HEK293T (cell line): ENCODE results near the gene PCDHB5.
A peak's percentile ranks its signal among the peaks of the same experiment; 100 is the strongest.
"Not testable (repeated sequence)": the region's sequence is repeated elsewhere in the genome, so short reads cannot be mapped to it uniquely, and the experiment has no call there.

ENCODE experiments used
- CTCF ChIA-PET: fragments of 350-600 bp; formaldehyde crosslinking; extraction: SDS; loops from one replicate; lab custom pipeline; 2021; ENCODE audit warnings: antibody characterized with exemption, inconsistent platforms; lab: Yijun Ruan, JAX
- POLR2A ChIA-PET: fragments of 350-600 bp; formaldehyde crosslinking; extraction: SDS; loops from one replicate; lab custom pipeline; 2020; ENCODE audit warnings: antibody characterized with exemption, inconsistent platforms; lab: Yijun Ruan, JAX
- DNase-seq: peaks from one replicate; pipeline ENCODE4 v3.0.0; 2012; ENCODE audit warnings: mixed read lengths; ENCODE audit errors: extremely low spot score
- ARNT ChIP-seq: fragments of 450-650 bp; IDR thresholded peaks from 2 replicates; pipeline ENCODE4 v1.6.1; 2017; ENCODE audit warnings: mild to moderate bottlenecking
- BHLHE40 ChIP-seq: fragments of 450-650 bp; IDR thresholded peaks from 2 replicates; pipeline ENCODE4 v1.6.1; 2016; ENCODE audit warnings: mild to moderate bottlenecking, moderate library complexity, borderline replicate concordance
- CTBP1 ChIP-seq: fragments of 450-650 bp; IDR thresholded peaks from 2 replicates; pipeline ENCODE4 v1.6.1; 2016; ENCODE audit warnings: borderline replicate concordance
- ELF4 ChIP-seq: fragments of 450-650 bp; IDR thresholded peaks from 2 replicates; pipeline ENCODE4 v1.6.1; 2017; ENCODE audit warnings: antibody characterized with exemption
- FOXA1 ChIP-seq: fragments of 450-650 bp; IDR thresholded peaks from 2 replicates; pipeline ENCODE4 v1.6.1; 2016; ENCODE audit warnings: mild to moderate bottlenecking
- FOXK2 ChIP-seq: fragments of 450-650 bp; IDR thresholded peaks from 2 replicates; pipeline ENCODE4 v1.6.1; 2016; ENCODE audit warnings: mild to moderate bottlenecking
- FOXM1 ChIP-seq: fragments of 450-650 bp; IDR thresholded peaks from 2 replicates; pipeline ENCODE4 v1.6.1; 2017; ENCODE audit warnings: mild to moderate bottlenecking, borderline replicate concordance
- HDGF ChIP-seq: fragments of 450-650 bp; IDR thresholded peaks from 2 replicates; pipeline ENCODE4 v1.6.1; 2017; ENCODE audit warnings: antibody characterized with exemption, borderline replicate concordance
- L3MBTL2 ChIP-seq: fragments of 450-650 bp; conservative IDR thresholded peaks from 2 replicates; pipeline ENCODE4 v1.6.1; 2016; ENCODE audit warnings: mild to moderate bottlenecking
- LEF1 ChIP-seq: fragments of 450-650 bp; IDR thresholded peaks from 2 replicates; pipeline ENCODE4 v1.6.1; 2017; ENCODE audit warnings: mild to moderate bottlenecking, borderline replicate concordance
- NFRKB ChIP-seq: fragments of 450-650 bp; IDR thresholded peaks from 2 replicates; pipeline ENCODE4 v1.6.1; 2016; ENCODE audit warnings: mild to moderate bottlenecking, moderate library complexity
- PKNOX1 ChIP-seq: fragments of 450-650 bp; IDR thresholded peaks from 2 replicates; pipeline ENCODE4 v1.6.1; 2016
- SP1 ChIP-seq: fragments of 450-650 bp; IDR thresholded peaks from 2 replicates; pipeline ENCODE4 v1.6.1; 2017
- SUZ12 ChIP-seq: fragments of 450-650 bp; IDR thresholded peaks from 2 replicates; pipeline ENCODE4 v1.6.1; 2016; ENCODE audit warnings: mild to moderate bottlenecking
- TARDBP ChIP-seq: fragments of 450-650 bp; IDR thresholded peaks from 2 replicates; pipeline ENCODE4 v1.6.1; 2016
- ZNF384 ChIP-seq: fragments of 450-650 bp; IDR thresholded peaks from 2 replicates; pipeline ENCODE4 v1.6.1; 2016

PCDHB5 gene

GRCh38 chr5:141135718-141136266 lies 786 bp downstream of the PCDHB5 start:
- no peak for DNase-seq
- TF ChIP-seq ARNT (no peak), ELF4 (no peak), BHLHE40 (no peak), SUZ12 (no peak), FOXA1 (no peak), LEF1 (no peak), PKNOX1 (no peak), FOXK2 (no peak), HDGF (no peak)
- ChIA-PET CTCF (interaction anchor here (1.3 kb wide), 1 partner anchor 47 kb away, joined by 3 read pairs; the partner anchor contains the start of gene PCDHB16), POLR2A (no interaction called here)

- POLR2A ChIA-PET, CTCF ChIA-PET, DNase-seq: not testable (repeated sequence)
Observed at GRCh38 chr5:141137346-141137745, 2.3 kb downstream of the PCDHB5 start.

- TF ChIP-seq HDGF (no peak), ELF4 (no peak), BHLHE40 (no peak), SUZ12 (no peak), FOXM1 (no peak), NFRKB (no peak), SP1 (no peak), L3MBTL2 (no peak), ZNF384 (no peak), FOXK2 (no peak), TARDBP (no peak), ARNT (no peak)
- POLR2A ChIA-PET: no interaction called here
- peak; percentile 30 for DNase-seq
- CTCF ChIA-PET: no interaction called here
Observed at GRCh38 chr5:141149812-141150211, 14.8 kb downstream of the PCDHB5 start, which contains the start of gene PCDHB6. PCDHB6 (plus strand) TSS chr5:141150057; CDS start chr5:141150258, 201 bp downstream.

- TF ChIP-seq ZNF384 (no peak), SP1 (no peak), ELF4 (no peak), LEF1 (no peak), TARDBP (no peak), FOXM1 (no peak), FOXK2 (no peak), PKNOX1 (no peak), CTBP1 (no peak), L3MBTL2 (no peak), NFRKB (no peak), ARNT (no peak), HDGF (no peak), BHLHE40 (no peak), SUZ12 (no peak)
- DNase-seq: no peak
- POLR2A ChIA-PET: no interaction called here
- CTCF ChIA-PET: interaction anchor here (0.6 kb wide), 1 partner anchor 341 kb away, joined by 3 read pairs; no protein-coding TSS in a partner anchor
Observed at GRCh38 chr5:141150224-141150992, 15.4 kb downstream of the PCDHB5 start.

- no peak for TF ChIP-seq CTBP1
- TF ChIP-seq FOXA1: no peak
- TF ChIP-seq TARDBP: no peak
- no peak for TF ChIP-seq L3MBTL2
- TF ChIP-seq ZNF384: no peak
- TF ChIP-seq FOXK2: no peak
- TF ChIP-seq NFRKB: no peak
- no peak for TF ChIP-seq ARNT
- TF ChIP-seq PKNOX1: no peak
- TF ChIP-seq SP1: no peak
- TF ChIP-seq ELF4: no peak
- TF ChIP-seq HDGF: no peak
- TF ChIP-seq FOXM1: no peak
- no peak for TF ChIP-seq LEF1
- TF ChIP-seq SUZ12: no peak
- TF ChIP-seq BHLHE40: no peak
- CTCF ChIA-PET: no interaction called here
Observed at GRCh38 chr5:141150993-141151325, 16.0 kb downstream of the PCDHB5 start.

GRCh38 chr5:141151632-141152031 lies 16.6 kb downstream of the PCDHB5 start:
- CTCF ChIA-PET, DNase-seq, POLR2A ChIA-PET: not testable (repeated sequence)

More at GRCh38 chr5:141150993-141151325, 16.0 kb downstream of the PCDHB5 start:
- POLR2A ChIA-PET: no interaction called here
- no peak for DNase-seq

- POLR2A ChIA-PET, DNase-seq, CTCF ChIA-PET: not testable (repeated sequence)
Observed at GRCh38 chr5:141152096-141152495, 17.1 kb downstream of the PCDHB5 start.
